Measurements from ENCODE around the gene KCNJ6. TPM values are rescaled to one million over a fixed set of nuclear protein-coding genes. Genes with fewer than 3 reads are reported as not detected.

Gene KCNJ6
- total and polyA plus RNA-seq, 2 of the 8 experiments (the other 6 are each of a cell fraction or from before 2014, with no cell fraction given) = 0.51 to 1.2 TPM

DNA sequence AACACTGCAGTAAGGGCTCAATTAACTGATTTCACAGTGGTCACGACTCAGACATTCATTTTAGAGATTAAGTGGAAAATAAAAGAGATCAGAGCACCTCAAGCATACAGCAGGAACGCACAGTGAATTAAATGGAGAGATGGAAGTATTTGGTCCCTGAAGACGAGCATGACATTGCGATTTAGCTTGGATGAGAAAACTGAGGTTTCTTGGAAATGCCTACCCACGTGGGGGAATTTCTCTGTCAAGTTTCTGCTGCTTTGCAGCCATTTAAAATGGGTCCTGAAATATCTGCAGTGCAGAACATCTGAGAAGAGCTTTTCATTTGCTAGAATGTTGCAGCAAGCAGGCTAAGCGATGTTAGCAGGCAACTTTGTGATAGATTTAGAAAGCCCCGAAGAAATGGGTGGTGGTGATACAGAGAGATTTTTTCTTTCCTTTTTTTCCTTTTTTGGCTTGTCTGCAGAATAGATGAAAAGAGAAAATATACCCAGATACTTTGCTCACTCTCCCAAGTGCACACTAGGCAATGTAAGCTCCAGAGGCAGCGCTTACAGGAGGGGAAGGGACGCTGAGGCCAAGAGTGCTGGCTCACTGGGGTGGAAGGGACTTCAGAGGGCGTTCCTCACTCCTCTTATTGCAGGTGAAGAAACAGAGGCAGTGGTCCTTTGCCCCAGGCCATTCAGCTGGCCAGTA is 258.0 kb downstream of the KCNJ6 start:
- Histone ChIP-seq H3K14ac (ENCODE audit: insufficient read length) (no peak overlapping the region), H3K79me2 (ENCODE audit: control insufficient read depth in 1 of 2, insufficient read depth in 2 of 2, low read length in 2 of 2) (no peaks in the 10 kb centered on the region), H2BK20ac (ENCODE audit: low read length) (0 out of 2 replicates have a peak overlapping the region, but pooled peaks have one; percentile 9), H4K20me1 (replicated peaks in 1 of 2; ENCODE audit: control insufficient read depth in 1 of 2, insufficient read depth in 2 of 2, low read length in 2 of 2) (no peaks in the 10 kb centered on the region), H2BK15ac (ENCODE audit: low read length) (no peak overlapping the region), H3K9ac (replicated peaks in 1 of 4; ENCODE audit: extremely low read depth in 1 of 4, low read depth in 3 of 4, low read length in 3 of 4) (no peak overlapping the region), H2AFZ (ENCODE audit: low read length) (no peak overlapping the region), H4K91ac (replicated peaks; ENCODE audit: insufficient read length, low read length) (no peak overlapping the region), H3K36me3 (ENCODE audit: control insufficient read depth in 2 of 4, insufficient read depth in 4 of 4, low read length in 3 of 4) (no peaks in the 10 kb centered on the region), H3K18ac (ENCODE audit: extremely low read depth, low read length) (no peak overlapping the region), H3K23me2 (ENCODE audit: low read depth, low read length) (no peaks in the 10 kb centered on the region; the same call in 1 of the 2 replicates), H2BK12ac (ENCODE audit: low read depth, low read length) (no peak overlapping the region), H3K79me1 (ENCODE audit: low read depth, low read length) (no peaks in the 10 kb centered on the region), H3K56ac (replicated peaks; ENCODE audit: insufficient read length, low read depth, low read length) (no peak overlapping the region), H3K4me3 (ENCODE audit: extremely low read depth in 1 of 4, insufficient read depth in 2 of 4, low read depth in 3 of 4, low read length in 4 of 4) (no peak overlapping the region), H3K27me3 (replicated peaks in 1 of 4; ENCODE audit: control insufficient read depth in 3 of 4, extremely low read depth in 1 of 4, insufficient read depth in 3 of 4, low read length in 3 of 4) (no peaks in the 10 kb centered on the region), H2AK5ac (ENCODE audit: low read depth, low read length) (no peak overlapping the region), H3K9me3 (ENCODE audit: insufficient read depth in 2 of 2, low read depth in 1 of 2, low read length in 1 of 2) (peaks cover 0 to 4% of the 10 kb centered on the region in 2 experiments; a peak in 2 of 4 replicates), H4K8ac (ENCODE audit: extremely low read depth, insufficient read depth, low read length) (no peak overlapping the region), H3K23ac (ENCODE audit: insufficient read length) (no peak overlapping the region), H3K4me1 (replicated peaks in 1 of 4; ENCODE audit: control insufficient read depth in 3 of 4, insufficient read depth in 4 of 4, low read length in 3 of 4) (no peaks in the 10 kb centered on the region), H4K5ac (ENCODE audit: insufficient read length, low read depth, low read length) (no peak overlapping the region), H2BK120ac (replicated peaks; ENCODE audit: low read depth, low read length) (no peak overlapping the region), H3K27ac (ENCODE audit: low read depth, low read length) (no peak overlapping the region), H3K4ac (replicated peaks; ENCODE audit: insufficient read length, low read depth, low read length) (no peak overlapping the region), H2BK5ac (ENCODE audit: low read depth, low read length) (peak overlapping the region; percentile 6; the same call in 1 of the 2 replicates), H3K4me2 (ENCODE audit: insufficient read depth in 1 of 2, low read depth in 2 of 2, low read length in 2 of 2) (no peak overlapping the region)
- ChIA-PET POLR2A (ENCODE audit: partially characterized antibody) (interaction anchor here (0.9 kb wide), 1 partner anchor 10 kb away, joined by 3 read pairs; no protein-coding TSS in a partner anchor), CTCF (ENCODE audit: partially characterized antibody) (interaction anchor here (0.8 to 1.9 kb wide), 5 partner anchors 11 to 194 kb away, joined by 3 to 7 read pairs (median 3); no protein-coding TSS in a partner anchor)
- FAIRE-seq (no peak), DNase-seq (ENCODE audit: low read depth in 1 of 2, low spot score in 2 of 2) (no peak)
- 77% methylated on average over 9 of the region's 10 CpGs; no CpG with 5 or more reads in 1 of the 2 experiments for whole genome bisulfite sequencing, 2 experiments (ENCODE audit: extremely low coverage in 1 of 2, insufficient coverage in 1 of 2, insufficient read length in 1 of 2, insufficient replicate concordance in 2 of 2, low coverage in 1 of 2, low lambda C conversion rate in 2 of 2, missing lambda C conversion rate in 1 of 2)
